GM18909 (cell line): ENCODE results near the gene CLCC1.

Experiments used
- ATAC-seq: cut with Tn5 transposase; IDR thresholded peaks from one replicate; pipeline ENCODE4 v1.9.1; 2021; ENCODE audit warnings: mild to moderate bottlenecking; ENCODE audit not compliant: unreplicated experiment, poor library complexity

The CLCC1 gene

DNA sequence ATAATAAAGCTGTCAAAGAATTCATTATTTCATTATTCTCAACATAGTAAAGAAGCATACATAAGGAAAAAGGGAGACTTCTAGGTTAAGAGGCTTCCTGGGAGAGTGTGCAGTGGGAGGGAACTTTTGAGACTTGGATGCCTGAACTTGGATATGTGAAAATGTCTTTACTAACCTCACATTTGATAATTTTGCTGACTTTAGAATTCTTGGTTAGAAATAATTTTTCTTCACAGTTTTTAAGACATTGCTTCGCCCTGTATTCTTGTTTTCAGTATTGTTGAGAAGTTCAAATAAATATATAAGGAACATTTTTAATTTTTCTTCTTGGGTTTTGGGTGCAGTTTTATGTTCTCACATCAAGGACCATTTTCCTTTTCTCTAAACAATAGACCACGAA, 46.5 kb downstream of the CLCC1 start:
- ATAC-seq = no peak
